ENCODE results near the gene MTMR8. TPM values are rescaled to one million over a fixed set of nuclear protein-coding genes. Genes with fewer than 3 reads are reported as not detected.

Gene MTMR8
- total RNA-seq, 1 experiment from 2014 or later = 3.0 TPM

DNA sequence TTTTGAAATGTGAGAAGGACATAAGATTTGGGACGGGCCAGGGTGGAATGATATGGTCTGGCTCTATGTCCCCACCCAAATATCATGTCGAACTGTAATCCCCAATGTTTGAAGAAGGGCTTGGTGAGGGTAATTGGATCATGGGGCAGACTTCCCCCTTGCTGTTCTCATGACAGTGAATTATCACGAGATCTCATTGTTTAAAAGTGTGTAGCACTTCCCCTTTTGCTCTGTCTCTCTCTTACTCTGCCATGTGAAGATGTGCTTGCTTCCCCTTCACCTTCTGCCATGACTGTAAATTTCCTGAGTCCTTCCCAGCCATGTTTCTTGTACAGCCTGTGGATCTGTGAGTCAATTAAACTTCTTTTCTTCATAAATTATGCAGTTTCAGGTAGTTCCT is 17.5 kb downstream of the MTMR8 start:
- Mint-ChIP-seq H3K4me3 (ENCODE audit: low read depth, unreplicated experiment) (no peak overlapping the region), H3K27me3 (ENCODE audit: unreplicated experiment) (no peaks in the 10 kb centered on the region), H3K9me3 (ENCODE audit: low read depth, unreplicated experiment) (peaks cover 7% of the 10 kb centered on the region), H3K4me1 (ENCODE audit: low read depth, unreplicated experiment) (no peaks in the 10 kb centered on the region), H3K27ac (ENCODE audit: unreplicated experiment) (no peak overlapping the region), H3K36me3 (ENCODE audit: insufficient read depth, unreplicated experiment) (no peaks in the 10 kb centered on the region)
- no peak for DNase-seq
- TF ChIP-seq, protein P1, sequence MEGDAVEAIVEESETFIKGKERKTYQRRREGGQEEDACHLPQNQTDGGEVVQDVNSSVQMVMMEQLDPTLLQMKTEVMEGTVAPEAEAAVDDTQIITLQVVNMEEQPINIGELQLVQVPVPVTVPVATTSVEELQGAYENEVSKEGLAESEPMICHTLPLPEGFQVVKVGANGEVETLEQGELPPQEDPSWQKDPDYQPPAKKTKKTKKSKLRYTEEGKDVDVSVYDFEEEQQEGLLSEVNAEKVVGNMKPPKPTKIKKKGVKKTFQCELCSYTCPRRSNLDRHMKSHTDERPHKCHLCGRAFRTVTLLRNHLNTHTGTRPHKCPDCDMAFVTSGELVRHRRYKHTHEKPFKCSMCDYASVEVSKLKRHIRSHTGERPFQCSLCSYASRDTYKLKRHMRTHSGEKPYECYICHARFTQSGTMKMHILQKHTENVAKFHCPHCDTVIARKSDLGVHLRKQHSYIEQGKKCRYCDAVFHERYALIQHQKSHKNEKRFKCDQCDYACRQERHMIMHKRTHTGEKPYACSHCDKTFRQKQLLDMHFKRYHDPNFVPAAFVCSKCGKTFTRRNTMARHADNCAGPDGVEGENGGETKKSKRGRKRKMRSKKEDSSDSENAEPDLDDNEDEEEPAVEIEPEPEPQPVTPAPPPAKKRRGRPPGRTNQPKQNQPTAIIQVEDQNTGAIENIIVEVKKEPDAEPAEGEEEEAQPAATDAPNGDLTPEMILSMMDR (IDR thresholded peaks at IDR 0.05; ENCODE audit: unreplicated experiment) = no peak
- intact Hi-C loops (cut with micrococcal nuclease; ENCODE audit: unreplicated experiment) = no loop called here
- CTCF ChIA-PET = no interaction called here
- no TSS peak for BruUV-seq (replicated peaks)

- intact Hi-C loops (cut with micrococcal nuclease; ENCODE audit: unreplicated experiment) = no loop called here
- H3K27ac Mint-ChIP-seq (ENCODE audit: unreplicated experiment) = no peak overlapping the region
- DNase-seq = no peak
- TF ChIP-seq, protein P1 (IDR thresholded peaks at IDR 0.05; ENCODE audit: unreplicated experiment) = no peak
- H3K36me3 Mint-ChIP-seq (ENCODE audit: insufficient read depth, unreplicated experiment) = no peaks in the 10 kb centered on the region
- no peaks in the 10 kb centered on the region for H3K4me1 Mint-ChIP-seq (ENCODE audit: low read depth, unreplicated experiment)
- no peaks in the 10 kb centered on the region for H3K27me3 Mint-ChIP-seq (ENCODE audit: unreplicated experiment)
- CTCF ChIA-PET = no interaction called here
- H3K9me3 Mint-ChIP-seq (ENCODE audit: low read depth, unreplicated experiment) = peaks cover 1% of the 10 kb centered on the region
- no peak overlapping the region for H3K4me3 Mint-ChIP-seq (ENCODE audit: low read depth, unreplicated experiment)
- no TSS peak for BruUV-seq (replicated peaks)
These were observed 43.2 kb downstream of the MTMR8 start for GRCh38 chrX:64352081-64352480.

DNA sequence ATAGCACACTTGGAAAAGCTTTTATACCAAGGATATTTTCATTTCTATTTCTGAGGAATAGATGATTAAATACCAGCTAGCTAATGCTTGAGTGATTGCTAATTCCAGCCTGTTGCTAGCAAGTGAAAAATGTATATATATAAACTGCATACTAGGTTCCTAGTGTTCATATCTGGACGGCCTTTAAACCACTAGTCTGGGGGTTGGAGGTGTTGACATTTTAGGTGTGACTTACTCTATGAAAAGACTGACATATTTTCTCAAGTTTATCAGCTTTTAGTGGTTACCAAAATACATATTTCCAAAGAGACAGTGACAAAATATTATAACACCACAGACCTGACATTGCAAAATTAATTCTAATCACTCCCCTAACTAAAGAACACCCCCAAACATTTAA is 44.7 kb downstream of the MTMR8 start:
- Mint-ChIP-seq H3K27ac (ENCODE audit: unreplicated experiment) (no peak overlapping the region), H3K4me3 (ENCODE audit: low read depth, unreplicated experiment) (no peak overlapping the region), H3K36me3 (ENCODE audit: insufficient read depth, unreplicated experiment) (no peaks in the 10 kb centered on the region), H3K27me3 (ENCODE audit: unreplicated experiment) (no peaks in the 10 kb centered on the region), H3K9me3 (ENCODE audit: low read depth, unreplicated experiment) (no peaks in the 10 kb centered on the region), H3K4me1 (ENCODE audit: low read depth, unreplicated experiment) (no peaks in the 10 kb centered on the region)
- CTCF ChIA-PET = no interaction called here
- no TSS peak for BruUV-seq (replicated peaks)
- intact Hi-C loops (cut with micrococcal nuclease; ENCODE audit: unreplicated experiment) = no loop called here
- TF ChIP-seq, protein P1 (IDR thresholded peaks at IDR 0.05; ENCODE audit: unreplicated experiment) = no peak
- DNase-seq = no peak

DNA sequence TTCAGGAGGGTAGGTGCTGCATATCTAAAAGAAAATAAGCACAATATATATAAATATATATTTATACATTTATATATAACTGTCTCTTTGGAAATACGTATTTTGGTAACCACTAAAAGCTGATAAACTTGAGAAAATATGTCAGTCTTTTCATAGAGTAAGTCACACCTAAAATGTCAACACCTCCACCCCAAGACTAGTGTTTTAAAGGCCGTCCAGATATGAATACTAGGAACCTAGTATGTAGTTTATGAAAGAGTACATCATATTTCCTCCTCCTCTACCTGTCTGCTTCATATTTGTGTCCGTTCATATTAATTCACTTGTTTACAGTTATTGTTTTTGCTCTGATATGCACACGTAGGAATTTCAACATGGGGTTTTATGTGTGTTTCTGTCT is 45.2 kb downstream of the MTMR8 start:
- CTCF ChIA-PET = no interaction called here

More for the DNA sequence above, 45.2 kb downstream of the MTMR8 start:
- no peaks in the 10 kb centered on the region for H3K36me3 Mint-ChIP-seq (ENCODE audit: insufficient read depth, unreplicated experiment)
- H3K4me3 Mint-ChIP-seq (ENCODE audit: low read depth, unreplicated experiment) = no peak overlapping the region
- H3K4me1 Mint-ChIP-seq (ENCODE audit: low read depth, unreplicated experiment) = no peaks in the 10 kb centered on the region
- DNase-seq = no peak
- no peaks in the 10 kb centered on the region for H3K27me3 Mint-ChIP-seq (ENCODE audit: unreplicated experiment)
- TF ChIP-seq, protein P1 (IDR thresholded peaks at IDR 0.05; ENCODE audit: unreplicated experiment) = no peak
- no peak overlapping the region for H3K27ac Mint-ChIP-seq (ENCODE audit: unreplicated experiment)
- intact Hi-C loops (cut with micrococcal nuclease; ENCODE audit: unreplicated experiment) = no loop called here
- no TSS peak for BruUV-seq (replicated peaks)
- no peaks in the 10 kb centered on the region for H3K9me3 Mint-ChIP-seq (ENCODE audit: low read depth, unreplicated experiment)

Data from Calu3 (cell line).